Neuronal stem cell (in vitro differentiated cells): Measurements from ENCODE around the gene CCDC150. TPM values are rescaled to one million over a fixed set of nuclear protein-coding genes. Genes with fewer than 3 reads are reported as not detected.

Experiments used
- DNase-seq: peaks from one replicate; pipeline ENCODE4 v3.0.0-alpha.2; 2013; ENCODE audit warnings: low spot score
- H2AFZ ChIP-seq: one replicate; pipeline ENCODE4 v1.6.1; 2013; ENCODE audit warnings: mild to moderate bottlenecking, low read length, inconsistent platforms
- H2AK5ac ChIP-seq: 2 replicates; pipeline ENCODE4 v1.6.1; 2013; ENCODE audit warnings: low read depth, mild to moderate bottlenecking, inconsistent platforms, low read length, moderate library complexity, mixed read lengths
- H2BK120ac ChIP-seq: 2 replicates; pipeline ENCODE4 v1.6.1; 2013; ENCODE audit warnings: low read depth, mild to moderate bottlenecking, inconsistent platforms, low read length, moderate library complexity, mixed read lengths
- H2BK12ac ChIP-seq: one replicate; pipeline ENCODE4 v1.6.1; 2013; ENCODE audit warnings: low read length, inconsistent platforms
- H2BK15ac ChIP-seq: 2 replicates; pipeline ENCODE4 v1.6.1; 2013; ENCODE audit warnings: mild to moderate bottlenecking, low read length, inconsistent platforms, mixed read lengths
- H2BK5ac ChIP-seq: one replicate; pipeline ENCODE4 v1.6.1; 2013; ENCODE audit warnings: inconsistent platforms, mild to moderate bottlenecking, low read length, moderate library complexity
- H3K14ac ChIP-seq: one replicate; pipeline ENCODE4 v1.6.1; 2013; ENCODE audit warnings: low read length, inconsistent platforms
- H3K18ac ChIP-seq: 2 replicates; pipeline ENCODE4 v1.6.1; 2013; ENCODE audit warnings: low read length, inconsistent platforms
- H3K23ac ChIP-seq: 2 replicates; pipeline ENCODE4 v1.6.1; 2013; ENCODE audit warnings: low read depth, mild to moderate bottlenecking, mixed read lengths, low read length, inconsistent platforms; ENCODE audit not compliant: poor library complexity
- H3K27ac ChIP-seq: replicated peaks from 3 replicates; pipeline ENCODE4 v1.5.1; 2013; ENCODE audit warnings: low read length, inconsistent platforms
- H3K27me3 ChIP-seq, 3 experiments: 2 replicates each; pipeline ENCODE4 v1.6.1; 2013; ENCODE audit warnings: low read length in 3 of 3, mild to moderate bottlenecking in 2 of 3, inconsistent platforms in 1 of 3, low read depth in 1 of 3, mixed read lengths in 1 of 3, moderate library complexity in 1 of 3; ENCODE audit not compliant: control insufficient read depth in 3 of 3, insufficient read depth in 3 of 3
- H3K36me3 ChIP-seq, 2 donors: replicated peaks in 1 of 2; 2 replicates each; pipeline ENCODE4 v1.6.1; 2013; ENCODE audit warnings: low read length in 2 of 2; ENCODE audit not compliant: control insufficient read depth in 2 of 2, insufficient read depth in 2 of 2
- H3K4ac ChIP-seq: 2 replicates; pipeline ENCODE4 v1.6.1; 2013; ENCODE audit warnings: inconsistent platforms, mild to moderate bottlenecking, low read length, moderate library complexity
- H3K4me1 ChIP-seq, 2 donors: 1 replicate in 1 of 2; 2 replicates in 1 of 2; pipeline ENCODE4 v1.6.1; 2013; ENCODE audit warnings: low read length in 2 of 2, low read depth in 1 of 2; ENCODE audit not compliant: control insufficient read depth in 2 of 2, insufficient read depth in 1 of 2
- H3K4me2 ChIP-seq: one replicate; pipeline ENCODE4 v1.6.1; 2013; ENCODE audit warnings: mild to moderate bottlenecking, low read length, inconsistent platforms; ENCODE audit not compliant: insufficient read depth, poor library complexity, severe bottlenecking
- H3K4me3 ChIP-seq, 2 donors: 2 replicates each; pipeline ENCODE4 v1.5.1; 2013; ENCODE audit warnings: low read length in 2 of 2, mild to moderate bottlenecking in 2 of 2, inconsistent platforms in 1 of 2, moderate library complexity in 1 of 2
- H3K79me1 ChIP-seq: one replicate; pipeline ENCODE4 v1.6.1; 2013; ENCODE audit warnings: low read depth, mild to moderate bottlenecking, inconsistent platforms, low read length, moderate library complexity
- H3K9ac ChIP-seq: one replicate; pipeline ENCODE4 v1.6.1; 2013; ENCODE audit warnings: mild to moderate bottlenecking, low read depth, low read length, inconsistent platforms; ENCODE audit not compliant: poor library complexity
- H3K9me3 ChIP-seq, 2 donors: replicated peaks in 1 of 2; 2 replicates each; pipeline versions ENCODE3 to v1.6.1; 2013; ENCODE audit warnings: low read length in 2 of 2, mild to moderate bottlenecking in 2 of 2, inconsistent platforms in 1 of 2, low read depth in 1 of 2, mixed read lengths in 1 of 2, moderate library complexity in 1 of 2; ENCODE audit not compliant: control insufficient read depth in 2 of 2, insufficient read depth in 1 of 2
- H4K8ac ChIP-seq: one replicate; pipeline ENCODE4 v1.6.1; 2013; ENCODE audit warnings: low read depth, mild to moderate bottlenecking, inconsistent platforms, low read length, moderate library complexity
- H4K91ac ChIP-seq: one replicate; pipeline ENCODE4 v1.6.1; 2013; ENCODE audit warnings: low read length, low read depth, mild to moderate bottlenecking, inconsistent platforms; ENCODE audit not compliant: poor library complexity
- WGBS, 2 donors: extraction: QIAGEN DNeasy Blood & Tissue Kit; methylation state at CpG; one replicate each; pipeline ENCODE4 v1.1.7; 2013; ENCODE audit warnings: missing lambda C conversion rate in 2 of 2, mixed read lengths in 1 of 2; ENCODE audit not compliant: insufficient read length in 2 of 2, insufficient replicate concordance in 1 of 2; ENCODE audit errors: extremely low coverage in 2 of 2; 5-methylcytosine and 5-hydroxymethylcytosine counted together
- small RNA-seq: library from polyadenylated mRNA; stranded (forward); fragments of <200 nt; extraction: miRNeasy Mini kit (QIAGEN cat#:217004); gene quantifications from one replicate; pipeline ENCODE3, GENCODE V24; 2013; ENCODE audit not compliant: insufficient read depth

CCDC150 gene

DNA sequence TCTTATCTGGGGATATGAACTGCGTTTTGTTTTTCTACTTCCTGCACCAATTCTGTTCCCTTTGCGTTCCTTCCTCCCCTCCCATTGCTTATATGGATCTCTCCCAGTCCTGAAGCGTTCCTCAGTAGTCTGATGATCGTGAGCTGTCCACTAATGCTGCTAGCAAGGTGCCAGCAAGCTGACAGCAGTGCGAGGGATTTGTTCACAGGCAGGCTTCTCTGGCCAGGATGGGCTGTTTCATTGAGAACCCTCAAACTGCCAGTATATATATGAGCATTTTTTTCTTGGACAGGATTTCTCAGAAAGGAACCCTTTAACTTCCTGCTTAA is 119.8 kb downstream of the CCDC150 start:
- no peak overlapping the region for H3K18ac ChIP-seq
- peaks cover 4 to 8% of the 10 kb centered on the region in 2 donors for H3K9me3 ChIP-seq
- H3K27me3 ChIP-seq, result no peaks in the 10 kb centered on the region
- H2BK15ac ChIP-seq, result no peak overlapping the region
- H2AK5ac ChIP-seq, result no peak overlapping the region
- no peak for DNase-seq
- H3K9ac ChIP-seq, result no peak overlapping the region
- WGBS, 2 donors, result no CpG with 5 or more reads among the region's 5 CpGs
- H3K4me3 ChIP-seq, result no peak overlapping the region
- H2AFZ ChIP-seq, result no peak overlapping the region
- H3K4me2 ChIP-seq, result no peak overlapping the region
- H3K4ac ChIP-seq, result no peak overlapping the region
- H3K4me1 ChIP-seq, result no peaks in the 10 kb centered on the region
- no peak overlapping the region for H2BK12ac ChIP-seq
- no peaks in the 10 kb centered on the region for H3K79me1 ChIP-seq
- H3K23ac ChIP-seq, result no peak overlapping the region
- no peak overlapping the region for H2BK120ac ChIP-seq
- H3K27ac ChIP-seq, result no peak overlapping the region
- no peak overlapping the region for H3K14ac ChIP-seq
- peaks cover 9 to 53% of the 10 kb centered on the region in 2 donors for H3K36me3 ChIP-seq
- H2BK5ac ChIP-seq, result no peak overlapping the region
- H4K91ac ChIP-seq, result no peak overlapping the region
- H4K8ac ChIP-seq, result no peak overlapping the region

DNA sequence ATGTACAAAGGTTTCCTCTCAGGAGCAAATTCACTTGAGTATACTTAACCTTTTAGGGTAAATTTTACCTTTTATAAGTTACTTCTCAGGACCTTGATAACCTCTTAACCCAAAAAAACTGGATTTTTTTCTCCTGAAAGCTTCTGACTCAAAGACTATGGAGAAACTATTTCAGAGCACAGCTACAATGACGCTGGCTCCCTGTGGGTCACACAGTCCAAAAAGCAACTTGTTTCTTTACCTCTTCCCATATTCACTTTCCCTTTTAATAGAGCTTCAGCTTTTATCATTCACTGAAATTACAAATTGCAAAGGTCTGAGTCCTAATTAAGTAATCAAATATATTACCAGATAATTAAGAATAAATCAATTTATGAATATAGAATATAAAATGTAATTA is 127.6 kb downstream of the CCDC150 start:
- H3K9ac ChIP-seq, result no peak overlapping the region
- no peak overlapping the region for H3K23ac ChIP-seq
- H2BK15ac ChIP-seq, result no peak overlapping the region
- H3K4me3 ChIP-seq, result no peak overlapping the region
- H3K9me3 ChIP-seq, result no peaks in the 10 kb centered on the region
- no peak overlapping the region for H4K91ac ChIP-seq
- no peaks in the 10 kb centered on the region for H3K79me1 ChIP-seq
- no CpG with 5 or more reads among the region's 1 CpG for WGBS, 2 donors
- no peak overlapping the region for H2BK120ac ChIP-seq
- no peaks in the 10 kb centered on the region for H3K27me3 ChIP-seq
- H2BK12ac ChIP-seq, result no peak overlapping the region
- H3K4me1 ChIP-seq, result no peaks in the 10 kb centered on the region
- H3K27ac ChIP-seq, result no peak overlapping the region
- no peak overlapping the region for H4K8ac ChIP-seq
- no peak overlapping the region for H3K18ac ChIP-seq
- H3K14ac ChIP-seq, result no peak overlapping the region
- no peak overlapping the region for H2BK5ac ChIP-seq
- H3K36me3 ChIP-seq, result peaks cover 11 to 97% of the 10 kb centered on the region in 2 donors
- no peak overlapping the region for H2AFZ ChIP-seq
- DNase-seq, result no peak
- H3K4me2 ChIP-seq, result no peak overlapping the region
- H2AK5ac ChIP-seq, result no peak overlapping the region
- no peak overlapping the region for H3K4ac ChIP-seq

Small RNA genes within 50 kb of the gene (small RNA-seq; reads per million reads assigned to genes)
- not detected for gene RF00424
